ENCODE data around the gene ZNF416.

Gene ZNF416

DNA sequence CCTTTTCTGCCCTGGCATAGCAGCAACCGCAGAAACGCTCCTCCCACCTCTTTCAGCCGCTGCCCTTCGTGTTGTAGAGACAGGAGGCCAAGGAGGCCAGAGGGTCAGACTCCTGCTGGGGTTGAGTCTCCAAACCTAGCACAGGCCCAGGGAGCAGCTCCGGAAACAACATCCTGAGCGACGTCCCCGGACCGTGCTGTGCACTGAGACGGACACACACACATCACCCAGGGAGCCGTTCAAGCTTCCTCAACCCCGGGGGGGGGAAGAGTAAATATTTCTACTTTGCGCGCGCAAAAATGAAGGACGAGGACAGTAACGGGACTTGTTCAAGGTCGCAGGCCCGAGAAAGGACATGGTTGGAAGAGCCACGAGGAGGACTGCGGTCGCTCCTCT lies 19.7 kb downstream of the ZNF416 start:
- no peak for DNase-seq (ENCODE audit: low read depth)

DNA sequence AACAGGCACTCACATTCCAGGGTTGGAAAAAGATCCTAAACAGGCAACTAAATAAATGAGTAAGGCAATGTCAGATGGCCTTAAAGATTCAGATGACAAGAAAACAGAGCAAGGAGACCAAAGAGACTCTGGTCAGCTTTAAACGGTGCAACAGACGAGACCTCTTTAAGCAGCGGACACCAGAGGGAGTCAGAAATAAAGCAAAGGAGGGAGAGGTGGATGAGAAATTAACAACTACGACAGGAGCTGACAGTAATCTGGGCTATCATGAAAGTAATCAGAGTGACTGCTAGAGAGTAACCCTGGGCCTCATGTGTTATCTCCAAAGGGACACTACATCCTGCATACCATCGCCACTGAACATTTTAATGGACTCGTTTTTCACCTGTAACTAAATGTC lies 20.2 kb downstream of the ZNF416 start:
- no peak for DNase-seq (ENCODE audit: low read depth)

DNA sequence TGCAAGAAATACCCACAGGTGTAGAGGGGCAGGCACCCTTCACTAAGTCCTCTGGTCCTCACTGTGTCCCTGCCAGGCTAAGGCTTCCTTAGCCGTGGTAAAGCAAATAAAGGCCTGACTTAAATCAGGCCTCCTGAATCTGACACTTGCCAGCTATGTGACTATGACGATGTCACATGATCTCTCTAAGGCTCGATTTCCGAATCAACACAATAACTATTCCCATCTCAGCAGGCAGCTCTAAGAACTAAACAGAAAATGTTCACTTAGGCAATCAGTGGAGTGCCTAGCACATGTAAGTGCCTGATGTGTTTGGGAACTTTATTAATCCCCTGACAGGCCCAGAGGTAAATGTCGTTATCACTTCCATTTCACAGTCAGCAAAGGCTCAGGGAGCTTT lies 21.1 kb downstream of the ZNF416 start:
- no peak for DNase-seq (ENCODE audit: low read depth)

DNA sequence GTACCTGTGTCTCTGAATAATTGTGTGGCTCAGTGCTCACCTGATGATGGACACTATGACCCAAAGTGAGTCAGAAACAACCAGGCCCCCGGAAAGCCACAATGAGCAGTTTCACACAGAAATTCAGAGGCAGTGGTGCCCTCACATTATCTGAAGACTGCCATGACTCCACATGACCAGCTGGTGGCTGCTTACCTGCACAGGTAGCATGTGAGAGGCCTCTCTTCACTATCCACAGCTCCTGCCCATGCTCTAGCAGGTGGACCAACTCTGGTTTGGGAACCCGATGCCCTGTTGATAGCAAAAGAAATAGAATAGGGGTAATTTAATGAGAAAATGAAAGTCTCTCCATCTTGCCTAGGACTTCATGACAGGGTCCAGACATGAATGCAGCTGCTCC lies 26.3 kb downstream of the ZNF416 start:
- DNase-seq (ENCODE audit: low read depth), result no peak

DNA sequence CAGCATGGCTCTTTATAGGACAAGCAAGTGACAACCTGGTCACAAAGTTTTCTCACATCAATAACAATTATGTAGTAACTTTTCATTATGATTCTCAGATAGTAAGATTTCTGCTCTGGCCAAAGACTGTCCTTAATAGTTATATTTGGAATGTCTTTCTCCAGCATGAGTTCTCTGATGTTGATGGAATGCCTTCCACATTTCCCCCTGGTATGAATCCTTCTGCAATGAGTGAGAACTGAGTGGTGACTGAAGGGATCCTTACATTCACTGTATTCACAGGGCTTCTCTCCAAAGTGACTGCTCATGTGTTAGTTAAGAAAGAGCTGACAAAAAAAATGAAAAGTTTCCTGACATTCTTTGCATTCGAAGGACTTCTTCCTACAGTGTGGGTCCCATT lies 32.2 kb downstream of the ZNF416 start:
- no peak for DNase-seq (ENCODE audit: low read depth)

DNA sequence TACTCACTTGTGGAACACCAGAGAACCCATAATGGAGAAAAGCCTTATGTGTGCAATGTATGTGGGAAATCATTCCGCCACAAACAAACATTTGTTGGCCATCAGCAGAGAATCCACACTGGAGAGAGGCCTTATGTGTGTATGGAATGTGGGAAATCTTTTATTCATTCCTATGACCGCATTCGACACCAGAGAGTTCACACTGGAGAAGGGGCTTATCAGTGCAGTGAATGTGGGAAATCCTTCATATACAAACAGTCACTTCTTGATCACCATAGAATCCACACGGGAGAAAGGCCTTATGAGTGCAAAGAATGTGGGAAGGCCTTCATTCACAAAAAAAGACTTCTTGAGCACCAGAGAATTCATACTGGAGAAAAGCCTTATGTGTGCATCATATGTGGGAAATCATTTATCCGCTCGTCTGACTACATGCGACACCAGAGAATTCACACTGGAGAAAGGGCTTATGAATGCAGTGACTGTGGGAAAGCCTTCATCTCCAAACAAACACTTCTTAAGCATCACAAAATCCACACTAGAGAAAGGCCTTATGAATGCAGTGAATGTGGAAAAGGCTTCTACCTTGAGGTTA lies 40.7 kb downstream of the ZNF416 start:
- DNase-seq (ENCODE audit: low read depth), result no peak

DNA sequence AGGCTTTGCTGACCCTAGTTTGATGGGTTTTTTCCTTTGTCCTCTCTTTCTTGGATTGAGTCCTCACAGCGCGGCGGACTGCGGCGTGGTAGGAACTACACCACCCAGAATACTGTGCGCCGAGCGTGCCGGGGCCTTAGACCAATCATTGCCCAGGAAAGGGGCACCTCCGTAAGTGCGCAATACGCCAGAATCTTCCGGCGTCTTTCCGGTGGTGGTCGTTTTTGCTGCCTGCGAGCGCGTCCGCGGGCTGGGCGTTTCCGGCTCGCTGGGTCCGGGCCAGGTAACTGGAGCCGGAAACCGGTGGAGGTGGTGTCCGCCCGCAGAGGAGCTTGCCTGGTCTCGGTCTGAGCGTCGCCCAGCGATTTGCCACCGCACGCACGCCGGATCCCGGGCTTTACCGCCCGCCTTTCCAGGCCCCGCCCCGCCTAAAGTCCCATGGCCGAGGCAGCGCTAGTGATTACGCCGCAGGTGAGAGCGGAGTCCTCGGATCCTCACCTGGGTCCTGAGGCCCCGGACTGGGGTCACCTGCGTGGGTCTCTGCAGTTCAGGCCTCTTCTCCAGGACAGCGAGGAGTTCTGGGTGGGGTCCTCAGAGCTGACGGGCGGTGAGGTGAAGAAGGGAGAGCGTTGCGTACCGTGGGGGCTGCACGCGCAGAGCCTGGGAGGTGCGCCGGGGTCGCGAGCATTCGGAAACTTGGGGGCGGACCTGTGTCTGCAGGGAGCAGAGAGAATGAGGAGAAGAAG lies 51.4 kb downstream of the ZNF416 start, which contains the start of gene ZNF549:
Gene ZNF549, plus strand, starts transcription at position 221 of the 746 bp plus-strand sequence. Its CDS starts 218 bp downstream, at position 439.
- DNase-seq (ENCODE audit: low read depth), result peak; percentile 83

All from activated T-cell treated with anti-CD3 and anti-CD28 coated beads for 48 hours (primary cell).